Mesendoderm (in vitro differentiated cells): ENCODE data around the gene KCTD19.

Experiments used
- DNase-seq: peaks from one replicate; pipeline ENCODE4 v3.0.0; 2013
- H2AK5ac ChIP-seq: 2 replicates; pipeline ENCODE4 v1.6.1; 2013; ENCODE audit warnings: low read length, inconsistent platforms
- H2BK120ac ChIP-seq: 2 replicates; pipeline ENCODE4 v1.6.1; 2013; ENCODE audit warnings: low read depth, mild to moderate bottlenecking, low read length, moderate library complexity, mixed read lengths
- H2BK15ac ChIP-seq: replicated peaks from 2 replicates; pipeline ENCODE4 v1.6.1; 2013; ENCODE audit warnings: low read depth, mild to moderate bottlenecking, moderate library complexity
- H2BK5ac ChIP-seq: 2 replicates; pipeline ENCODE4 v1.6.1; 2013; ENCODE audit warnings: low read length, inconsistent platforms
- H3K18ac ChIP-seq: 2 replicates; pipeline ENCODE4 v1.6.1; 2013; ENCODE audit warnings: mild to moderate bottlenecking, low read length, mixed read lengths
- H3K23ac ChIP-seq: one replicate; pipeline ENCODE4 v1.6.1; 2013; ENCODE audit warnings: low read length
- H3K27ac ChIP-seq: 2 replicates; pipeline ENCODE4 v1.5.1; 2013; ENCODE audit warnings: low read depth, mild to moderate bottlenecking, inconsistent platforms, low read length, moderate library complexity
- H3K27me3 ChIP-seq: 2 replicates; pipeline ENCODE4 v1.6.1; 2013; ENCODE audit warnings: low read length, control low read depth, mild to moderate bottlenecking, inconsistent platforms; ENCODE audit not compliant: insufficient read depth, poor library complexity
- H3K36me3 ChIP-seq: 2 replicates; pipeline ENCODE4 v1.6.1; 2013; ENCODE audit warnings: low read length, inconsistent platforms; ENCODE audit not compliant: control insufficient read depth, insufficient read depth
- H3K4ac ChIP-seq: one replicate; pipeline ENCODE4 v1.6.1; 2013; ENCODE audit warnings: low read depth, mild to moderate bottlenecking, low read length, moderate library complexity
- H3K4me1 ChIP-seq: 2 replicates; pipeline ENCODE4 v1.6.1; 2013; ENCODE audit warnings: low read depth, low read length, inconsistent platforms; ENCODE audit not compliant: control insufficient read depth
- H3K4me2 ChIP-seq: 2 replicates; pipeline ENCODE4 v1.6.1; 2013; ENCODE audit warnings: low read length
- H3K4me3 ChIP-seq: 2 replicates; pipeline ENCODE4 v1.5.1; 2013; ENCODE audit warnings: mild to moderate bottlenecking, low read length
- H3K56ac ChIP-seq: one replicate; pipeline ENCODE4 v1.6.1; 2013; ENCODE audit warnings: low read length
- H3K79me1 ChIP-seq: 2 replicates; pipeline ENCODE4 v1.6.1; 2013; ENCODE audit warnings: low read length, inconsistent platforms
- H3K79me2 ChIP-seq: 2 replicates; pipeline ENCODE4 v1.6.1; 2013; ENCODE audit warnings: mild to moderate bottlenecking, low read length; ENCODE audit not compliant: control insufficient read depth, insufficient read depth
- H3K9ac ChIP-seq: 2 replicates; pipeline ENCODE4 v1.6.1; 2013; ENCODE audit warnings: low read length, inconsistent platforms
- H4K5ac ChIP-seq: one replicate; pipeline ENCODE4 v1.6.1; 2013; ENCODE audit warnings: low read length
- H4K8ac ChIP-seq: one replicate; pipeline ENCODE4 v1.6.1; 2013; ENCODE audit warnings: low read depth, mild to moderate bottlenecking, control low read depth, low read length, moderate library complexity
- WGBS: extraction: QIAGEN DNeasy Blood & Tissue Kit; methylation state at CpG from one replicate; pipeline ENCODE4 v1.1.7; 2013; ENCODE audit warnings: low lambda C conversion rate, missing lambda C conversion rate; ENCODE audit not compliant: insufficient coverage; ENCODE audit errors: extremely low coverage; 5-methylcytosine and 5-hydroxymethylcytosine counted together

KCTD19 gene

DNA sequence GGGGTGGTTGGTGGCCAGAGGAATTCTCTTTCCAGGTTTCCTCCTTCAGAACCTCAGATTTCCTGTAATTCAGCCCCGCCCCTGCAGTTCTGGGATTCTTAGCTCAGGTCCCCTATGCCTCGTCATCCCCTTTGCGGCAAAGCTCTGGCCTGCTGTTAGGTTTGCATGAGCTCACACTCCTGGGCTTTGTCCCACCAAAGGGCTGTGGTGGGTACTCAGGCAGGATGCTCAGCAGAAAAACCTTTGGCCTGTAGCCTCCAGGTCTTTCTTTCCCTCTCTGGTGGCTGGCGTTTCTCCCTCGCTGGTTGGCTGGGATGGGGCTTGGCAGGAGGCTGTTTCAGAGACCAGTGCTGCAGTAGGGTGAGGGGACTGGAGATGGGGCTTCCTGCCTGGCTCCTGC, 56.8 kb downstream of the KCTD19 start:
- H3K4me3 ChIP-seq, result no peak overlapping the region
- no peak overlapping the region for H4K5ac ChIP-seq
- H2AK5ac ChIP-seq, result no peak overlapping the region
- no CpG with 5 or more reads among the region's 5 CpGs for WGBS
- DNase-seq, result peak; percentile 79
- peaks cover 1% of the 10 kb centered on the region for H3K4me1 ChIP-seq
- no peak overlapping the region for H3K4ac ChIP-seq
- no peaks in the 10 kb centered on the region for H3K27me3 ChIP-seq
- H3K36me3 ChIP-seq, result no peaks in the 10 kb centered on the region
- H4K8ac ChIP-seq, result no peak overlapping the region
- no peak overlapping the region for H2BK15ac ChIP-seq
- H3K79me2 ChIP-seq, result no peaks in the 10 kb centered on the region
- no peak overlapping the region for H2BK120ac ChIP-seq
- H3K18ac ChIP-seq, result no peak overlapping the region
- H3K23ac ChIP-seq, result no peak overlapping the region
- no peaks in the 10 kb centered on the region for H3K79me1 ChIP-seq
- no peak overlapping the region for H3K4me2 ChIP-seq
- no peak overlapping the region for H3K27ac ChIP-seq
- H3K9ac ChIP-seq, result no peak overlapping the region
- no peak overlapping the region for H3K56ac ChIP-seq
- H2BK5ac ChIP-seq, result no peak overlapping the region

DNA sequence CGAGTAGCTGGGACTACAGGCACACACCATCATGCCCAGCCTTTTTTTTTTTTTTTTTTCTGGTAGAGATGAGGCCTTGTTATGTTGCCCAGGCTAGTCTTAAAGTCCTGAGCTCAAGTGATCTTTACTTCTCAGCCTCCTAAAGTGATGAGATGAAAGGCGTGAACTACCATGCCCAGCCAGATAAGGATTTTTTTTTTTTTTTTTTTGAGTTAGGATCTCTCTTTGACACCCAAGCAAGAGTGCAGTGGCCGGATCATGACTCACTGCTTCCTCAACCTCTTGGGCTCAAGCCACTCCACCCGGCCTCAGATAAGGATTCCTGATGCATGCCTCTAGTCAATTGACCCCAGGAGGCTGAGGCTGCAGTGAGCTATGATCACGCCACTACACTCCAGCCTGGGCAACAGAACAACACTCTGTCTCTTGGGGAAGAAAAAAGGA, 58.4 kb downstream of the KCTD19 start:
- Histone ChIP-seq H3K56ac (no peak overlapping the region), H3K23ac (no peak overlapping the region), H2BK5ac (no peak overlapping the region), H3K4me1 (peaks cover 1% of the 10 kb centered on the region), H3K4me3 (no peak overlapping the region), H3K36me3 (no peaks in the 10 kb centered on the region), H2BK15ac (no peak overlapping the region), H2BK120ac (no peak overlapping the region), H4K8ac (no peak overlapping the region), H3K27me3 (no peaks in the 10 kb centered on the region), H3K18ac (no peak overlapping the region), H2AK5ac (no peak overlapping the region), H3K4me2 (no peak overlapping the region), H3K79me1 (no peaks in the 10 kb centered on the region), H3K79me2 (no peaks in the 10 kb centered on the region), H3K27ac (peak overlapping the region; percentile 51), H3K9ac (no peak overlapping the region), H3K4ac (no peak overlapping the region), H4K5ac (no peak overlapping the region)
- no CpG with 5 or more reads among the region's 5 CpGs for WGBS
- DNase-seq, result peak; percentile 94

DNA sequence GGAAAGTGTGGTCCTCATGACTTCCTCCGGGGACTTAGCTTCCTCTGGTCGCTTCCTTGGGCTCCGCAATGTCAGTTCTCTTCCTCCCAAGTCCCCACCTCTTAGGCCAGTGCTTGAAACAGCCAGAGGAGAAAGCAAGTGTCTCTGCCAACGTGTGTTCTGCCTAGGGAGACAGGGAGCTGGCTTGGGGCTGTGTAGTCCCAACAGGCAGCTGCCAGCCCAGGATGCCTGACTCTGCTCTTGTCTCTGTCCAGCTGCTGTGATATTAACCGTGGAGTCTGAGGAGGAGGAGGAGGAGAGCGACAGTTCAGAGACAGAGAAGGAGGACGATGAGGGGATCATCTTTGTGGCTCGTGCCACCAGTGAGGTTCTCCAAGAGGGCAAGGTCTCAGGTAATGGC, 60.7 kb downstream of the KCTD19 start:
- no peak for DNase-seq
- Histone ChIP-seq H3K4ac (no peak overlapping the region), H3K4me1 (peaks cover 7% of the 10 kb centered on the region), H3K27me3 (no peaks in the 10 kb centered on the region), H3K27ac (no peak overlapping the region), H3K23ac (no peak overlapping the region), H3K4me2 (no peak overlapping the region), H4K8ac (no peak overlapping the region), H2AK5ac (no peak overlapping the region), H2BK120ac (no peak overlapping the region), H3K9ac (no peak overlapping the region), H3K79me2 (no peaks in the 10 kb centered on the region), H2BK5ac (no peak overlapping the region), H3K36me3 (no peaks in the 10 kb centered on the region), H3K18ac (no peak overlapping the region), H3K4me3 (no peak overlapping the region), H2BK15ac (no peak overlapping the region), H3K56ac (no peak overlapping the region), H4K5ac (no peak overlapping the region), H3K79me1 (no peaks in the 10 kb centered on the region)
- WGBS, result no CpG with 5 or more reads among the region's 8 CpGs

DNA sequence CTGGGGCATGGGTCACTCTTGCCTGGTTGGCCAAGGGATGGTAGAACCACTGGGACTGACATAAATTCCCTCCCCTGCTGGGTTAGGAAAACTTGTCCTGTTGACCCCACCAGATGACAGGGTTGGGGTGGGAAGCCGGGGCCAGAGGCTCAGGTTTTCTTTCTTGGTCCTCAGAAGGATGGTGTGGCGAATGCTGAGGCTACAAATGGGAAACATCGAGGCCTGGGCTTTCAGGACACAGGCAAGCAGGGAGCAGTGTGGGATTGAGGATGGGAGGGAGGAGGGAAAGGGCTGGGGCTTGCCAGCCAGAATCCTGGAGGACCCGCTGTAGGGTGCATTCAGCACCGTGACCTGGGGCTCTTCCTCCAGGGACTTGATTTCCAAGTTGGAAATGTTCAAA, 61.7 kb downstream of the KCTD19 start:
- WGBS, result no CpG with 5 or more reads among the region's 5 CpGs
- Histone ChIP-seq H4K8ac (no peak overlapping the region), H3K79me2 (no peaks in the 10 kb centered on the region), H3K4me2 (no peak overlapping the region), H2AK5ac (no peak overlapping the region), H3K4ac (no peak overlapping the region), H3K36me3 (no peaks in the 10 kb centered on the region), H3K18ac (no peak overlapping the region), H3K27me3 (no peaks in the 10 kb centered on the region), H2BK15ac (no peak overlapping the region), H3K79me1 (no peaks in the 10 kb centered on the region), H3K4me1 (peaks cover 7% of the 10 kb centered on the region), H3K23ac (no peak overlapping the region), H3K9ac (no peak overlapping the region), H2BK5ac (peak overlapping the region; percentile 28), H3K56ac (peak overlapping the region; percentile 53), H3K4me3 (no peak overlapping the region), H3K27ac (no peak overlapping the region), H4K5ac (no peak overlapping the region), H2BK120ac (no peak overlapping the region)
- no peak for DNase-seq

DNA sequence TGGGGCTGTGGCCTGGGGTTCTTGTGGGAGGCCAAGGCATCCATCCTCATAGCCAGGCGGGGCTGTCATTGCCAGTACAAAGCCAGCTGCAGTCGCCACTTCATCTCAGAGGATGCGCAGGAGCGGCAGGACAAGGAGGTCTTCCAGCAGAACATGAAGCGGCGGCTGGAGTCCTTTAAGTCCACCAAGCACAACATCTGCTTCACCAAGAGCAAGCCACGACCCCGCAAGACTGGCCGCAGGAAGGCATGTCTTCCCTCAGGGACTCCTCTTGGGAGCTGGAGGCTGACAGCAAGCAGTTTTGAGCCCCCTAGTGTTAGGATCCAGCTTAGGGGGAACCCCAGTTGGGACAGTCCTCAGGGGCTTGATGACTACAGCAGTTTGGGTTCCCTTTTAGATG, 62.3 kb downstream of the KCTD19 start:
- no CpG with 5 or more reads among the region's 9 CpGs for WGBS
- peaks cover 7% of the 10 kb centered on the region for H3K4me1 ChIP-seq
- no peak for DNase-seq
- H2BK5ac ChIP-seq, result no peak overlapping the region
- H3K56ac ChIP-seq, result peak overlapping the region; percentile 53
- no peak overlapping the region for H4K8ac ChIP-seq
- no peak overlapping the region for H4K5ac ChIP-seq
- no peak overlapping the region for H3K4me2 ChIP-seq
- H3K4me3 ChIP-seq, result no peak overlapping the region
- no peak overlapping the region for H3K18ac ChIP-seq
- H3K36me3 ChIP-seq, result no peaks in the 10 kb centered on the region
- H3K79me2 ChIP-seq, result no peaks in the 10 kb centered on the region
- no peaks in the 10 kb centered on the region for H3K27me3 ChIP-seq
- no peak overlapping the region for H3K27ac ChIP-seq
- H2AK5ac ChIP-seq, result peak overlapping the region; percentile 33
- H3K4ac ChIP-seq, result no peak overlapping the region
- no peak overlapping the region for H2BK120ac ChIP-seq
- peak overlapping the region; percentile 50 for H3K23ac ChIP-seq
- H2BK15ac ChIP-seq, result no peak overlapping the region
- H3K79me1 ChIP-seq, result no peaks in the 10 kb centered on the region
- H3K9ac ChIP-seq, result no peak overlapping the region

DNA sequence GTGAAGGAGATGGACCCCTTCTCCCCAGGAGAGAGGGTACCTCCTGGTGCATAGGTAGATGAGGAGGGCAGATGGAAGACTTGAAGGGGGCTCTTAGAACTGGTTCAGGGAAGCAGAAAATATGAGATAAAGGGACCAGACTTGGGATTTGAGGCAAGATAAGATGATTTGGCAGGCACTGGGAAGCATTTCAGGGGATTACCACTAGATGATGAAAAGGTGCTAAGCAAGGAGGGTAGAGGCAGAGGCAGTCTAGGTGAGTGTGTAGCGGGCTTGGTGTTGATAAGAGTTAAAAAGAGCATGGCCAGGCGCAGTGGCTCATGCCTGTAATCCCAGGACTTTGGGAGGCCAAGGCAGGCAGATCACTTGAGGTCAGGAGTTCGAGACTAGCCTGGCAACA, 63.3 kb downstream of the KCTD19 start:
- H2BK5ac ChIP-seq, result peak overlapping the region; percentile 97
- peak overlapping the region; percentile 79 for H3K27ac ChIP-seq
- H3K56ac ChIP-seq, result peak overlapping the region; percentile 82
- no peaks in the 10 kb centered on the region for H3K79me1 ChIP-seq
- no CpG with 5 or more reads among the region's 3 CpGs for WGBS
- no peaks in the 10 kb centered on the region for H3K36me3 ChIP-seq
- no peak overlapping the region for H3K23ac ChIP-seq
- H3K4me1 ChIP-seq, result peaks cover 6% of the 10 kb centered on the region
- H3K18ac ChIP-seq, result no peak overlapping the region
- H3K9ac ChIP-seq, result peak overlapping the region; percentile 57
- H3K4ac ChIP-seq, result no peak overlapping the region
- no peaks in the 10 kb centered on the region for H3K27me3 ChIP-seq
- no peak overlapping the region for H4K5ac ChIP-seq
- peak; percentile 83 for DNase-seq
- H2BK120ac ChIP-seq, result peak overlapping the region; percentile 17
- no peak overlapping the region for H2BK15ac ChIP-seq
- no peak overlapping the region for H4K8ac ChIP-seq
- H3K79me2 ChIP-seq, result no peaks in the 10 kb centered on the region
- H3K4me3 ChIP-seq, result no peak overlapping the region
- H3K4me2 ChIP-seq, result no peak overlapping the region
- no peak overlapping the region for H2AK5ac ChIP-seq
